CD4-positive, alpha-beta T cell treated with Interleukin-2 at 100 ng/mL for 4 hours (primary cell): Measurements from ENCODE around the gene IKZF4.
"Not testable (repeated sequence)": the region's sequence is repeated elsewhere in the genome, so short reads cannot be mapped to it uniquely, and the experiment has no call there.

Experiments
- DNase-seq: peaks from one replicate; pipeline ENCODE4 v3.0.0-alpha.2; 2020; ENCODE audit warnings: low spot score

Gene IKZF4

GRCh38 chr12:56020423-56021184 is at the start of gene IKZF4:
IKZF4 (plus strand) TSS chr12:56021043; CDS start chr12:56021494, 451 bp downstream.
- peak; percentile 37 for DNase-seq

DNA sequence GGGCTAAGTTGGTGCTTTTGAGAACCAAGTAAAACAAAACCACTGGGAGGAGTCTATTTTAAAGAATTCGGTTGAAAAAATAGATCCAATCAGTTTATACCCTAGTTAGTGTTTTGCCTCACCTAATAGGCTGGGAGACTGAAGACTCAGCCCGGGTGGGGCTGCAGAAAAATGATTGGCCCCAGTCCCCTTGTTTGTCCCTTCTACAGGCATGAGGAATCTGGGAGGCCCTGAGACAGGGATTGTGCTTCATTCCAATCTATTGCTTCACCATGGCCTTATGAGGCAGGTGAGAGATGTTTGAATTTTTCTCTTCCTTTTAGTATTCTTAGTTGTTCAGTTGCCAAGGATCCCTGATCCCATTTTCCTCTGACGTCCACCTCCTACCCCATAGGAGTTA is 48.8 kb upstream of the IKZF4 start:
- no peak for DNase-seq

GRCh38 chr12:55972456-55972855 is 48.4 kb upstream of the IKZF4 start:
- DNase-seq, result no peak

DNA sequence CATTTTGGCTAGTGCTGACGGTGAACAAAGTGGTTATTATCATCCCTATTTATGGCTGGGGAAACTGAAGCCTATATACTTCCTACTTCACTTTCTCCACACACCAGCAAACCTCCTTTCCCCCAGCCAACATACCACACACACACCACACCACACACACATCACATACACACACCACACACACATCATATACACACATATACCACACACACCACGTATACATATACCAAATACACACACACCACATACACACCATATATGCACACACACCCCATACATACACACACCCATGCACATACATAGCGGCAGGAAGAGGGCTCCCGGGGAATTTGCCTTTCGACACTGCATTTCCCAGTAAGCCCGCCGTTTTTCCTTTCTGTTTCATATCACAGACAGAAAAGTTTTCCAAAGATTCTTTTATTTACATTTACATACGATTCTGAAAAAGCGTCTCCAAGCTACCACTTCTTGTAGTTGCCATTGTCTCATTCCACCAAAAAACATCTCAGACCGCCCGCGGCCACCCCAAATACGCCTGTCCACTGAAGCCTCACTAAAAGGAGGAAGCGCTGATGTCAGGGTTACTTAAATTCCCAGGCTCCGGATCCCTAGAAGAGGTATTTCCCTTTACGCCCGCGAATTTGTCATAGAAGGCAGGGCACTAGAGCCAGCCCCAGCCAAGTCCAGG is 47.8 kb upstream of the IKZF4 start:
- DNase-seq, result no peak

GRCh38 chr12:55973599-55974307 is 47.1 kb upstream of the IKZF4 start, which contains the start of gene RAB5B:
RAB5B (plus strand) TSS chr12:55974078; CDS start chr12:55986961, 12,883 bp downstream.
- peak; percentile 100 for DNase-seq

- DNase-seq, result peak; percentile 24
Measured at GRCh38 chr12:55974308-55974730, 46.5 kb upstream of the IKZF4 start.

- DNase-seq, result no peak
Measured at GRCh38 chr12:55978393-55978792, 42.5 kb upstream of the IKZF4 start.

DNA sequence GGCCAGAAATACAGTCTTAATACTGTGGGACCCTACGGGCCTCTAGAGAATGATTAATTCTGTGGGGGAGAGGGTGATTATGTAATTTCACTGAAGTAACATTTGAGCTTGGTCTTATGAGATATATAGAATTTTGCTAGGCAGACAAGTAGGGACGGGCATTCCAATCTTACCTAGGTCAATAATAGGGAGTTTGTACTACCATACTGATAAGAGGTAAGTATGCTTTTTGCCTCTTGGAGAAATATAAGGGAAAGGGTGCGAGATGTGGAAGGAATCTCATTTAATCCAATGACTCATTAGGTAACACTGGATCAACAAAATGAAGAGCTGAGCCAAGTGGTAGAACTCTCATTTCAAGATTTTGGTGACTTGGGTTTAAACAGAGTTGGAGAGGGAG is 41.8 kb upstream of the IKZF4 start:
- no peak for DNase-seq

- DNase-seq, result not testable (repeated sequence)
Measured at GRCh38 chr12:55981882-55982281, 39.0 kb upstream of the IKZF4 start.

- no peak for DNase-seq
Measured at GRCh38 chr12:55982319-55982936, 38.4 kb upstream of the IKZF4 start.

DNA sequence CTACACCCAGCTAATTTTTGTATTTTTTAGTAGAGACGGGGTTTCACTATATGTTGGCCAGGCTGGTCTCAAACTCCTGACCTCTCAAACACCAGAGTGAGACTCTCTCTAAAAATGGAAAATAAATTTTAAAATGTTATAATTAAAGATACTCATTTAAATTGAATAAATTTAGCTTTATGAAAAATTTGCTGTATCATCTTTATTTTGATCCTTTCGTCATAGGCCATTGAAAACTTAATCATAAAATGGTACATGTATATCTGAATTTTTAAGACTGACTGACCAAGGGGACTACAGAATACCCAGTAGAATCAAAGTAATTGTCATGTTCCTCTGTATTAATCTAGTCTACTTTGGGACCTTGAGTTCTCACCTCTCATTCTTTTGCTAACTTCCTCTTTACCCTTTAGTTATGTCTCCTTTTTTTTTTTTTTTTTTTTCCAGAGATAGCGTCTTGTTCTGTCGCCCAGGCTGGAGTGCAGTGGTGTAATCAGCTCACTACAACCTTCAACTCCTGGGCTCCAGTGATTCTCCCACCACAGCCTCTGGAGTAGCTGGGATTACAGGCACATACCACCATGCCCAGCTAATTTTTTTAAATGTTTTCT is 37.5 kb upstream of the IKZF4 start:
- DNase-seq, result no peak

- DNase-seq, result no peak
Measured at GRCh38 chr12:55984861-55985260, 36.0 kb upstream of the IKZF4 start.

DNA sequence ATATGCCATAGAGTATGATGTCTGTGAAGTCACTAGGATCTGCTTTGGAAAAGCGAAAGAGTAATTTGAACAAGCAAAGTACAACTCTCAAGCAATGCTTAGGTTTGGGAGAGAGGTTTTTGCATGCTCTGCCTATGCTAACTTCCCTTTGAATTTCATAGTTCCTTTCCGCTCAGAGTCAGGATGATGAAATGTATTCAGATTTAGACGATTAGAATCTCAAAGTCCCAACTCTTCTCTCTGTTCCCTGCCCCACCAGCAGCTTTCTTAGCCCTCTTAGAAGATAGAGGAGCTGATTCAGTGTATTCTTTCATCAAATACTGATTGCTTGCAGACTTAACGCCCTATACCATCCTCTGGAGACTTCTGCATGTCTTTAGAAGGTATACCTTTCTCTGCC is 35.5 kb upstream of the IKZF4 start:
- DNase-seq, result no peak

DNA sequence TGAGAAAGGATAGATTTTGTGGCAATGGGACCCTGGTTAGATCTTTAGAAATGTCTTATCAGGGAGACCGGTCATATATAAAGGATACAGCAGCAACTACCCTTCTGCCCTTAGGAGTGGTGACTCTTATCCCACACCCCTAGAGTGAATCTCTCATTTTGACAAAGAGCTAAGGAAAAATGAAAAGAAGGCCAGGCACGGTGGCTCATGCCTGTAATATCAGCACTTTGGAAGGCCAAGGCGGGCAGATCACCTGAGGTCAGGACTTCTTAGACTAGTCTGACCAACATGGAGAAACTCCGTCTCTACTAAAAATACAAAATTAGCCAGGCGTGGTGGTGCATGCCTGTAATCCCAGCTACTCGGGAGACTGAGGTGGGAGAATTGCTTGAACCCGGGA is 34.9 kb upstream of the IKZF4 start:
- not testable (repeated sequence) for DNase-seq

- no peak for DNase-seq
Measured at GRCh38 chr12:55991110-55991509, 29.7 kb upstream of the IKZF4 start.

GRCh38 chr12:55993230-55993853 is 27.5 kb upstream of the IKZF4 start:
- no peak for DNase-seq

GRCh38 chr12:55995366-55995765 is 25.5 kb upstream of the IKZF4 start:
- DNase-seq, result no peak

GRCh38 chr12:55996201-55996714 is 24.6 kb upstream of the IKZF4 start:
- DNase-seq, result peak; percentile 84

- DNase-seq, result peak; percentile 29
Measured at GRCh38 chr12:55996715-55997534, 23.9 kb upstream of the IKZF4 start, which contains the start of gene SUOX. SUOX (plus strand) TSS chr12:55997276; CDS start chr12:56002222, 4,946 bp downstream.

DNA sequence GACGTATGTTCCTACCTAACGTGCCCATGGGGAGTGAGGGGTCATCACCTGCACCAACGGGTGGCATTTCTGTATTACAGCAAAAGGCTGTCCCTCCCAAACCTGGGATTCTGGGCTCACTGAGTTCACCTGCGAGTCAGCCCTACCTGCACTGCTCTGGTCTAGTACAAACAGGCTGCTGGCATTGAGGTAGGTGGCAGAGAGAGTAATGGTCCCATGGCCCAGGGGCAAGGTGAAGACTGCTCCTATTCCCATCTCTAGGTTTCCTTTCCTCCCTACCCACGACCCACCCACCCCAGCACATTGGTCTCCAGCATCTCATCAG is 23.3 kb upstream of the IKZF4 start:
- DNase-seq, result no peak
